GM19455 (cell line): ENCODE measurements around the gene TNFSF10.
"Not testable (repeated sequence)": the region's sequence is repeated elsewhere in the genome, so short reads cannot be mapped to it uniquely, and the experiment has no call there.

Source experiments
- ATAC-seq: cut with Tn5 transposase; IDR thresholded peaks from one replicate; pipeline ENCODE4 v1.9.1; 2021; ENCODE audit not compliant: unreplicated experiment

Gene TNFSF10

DNA sequence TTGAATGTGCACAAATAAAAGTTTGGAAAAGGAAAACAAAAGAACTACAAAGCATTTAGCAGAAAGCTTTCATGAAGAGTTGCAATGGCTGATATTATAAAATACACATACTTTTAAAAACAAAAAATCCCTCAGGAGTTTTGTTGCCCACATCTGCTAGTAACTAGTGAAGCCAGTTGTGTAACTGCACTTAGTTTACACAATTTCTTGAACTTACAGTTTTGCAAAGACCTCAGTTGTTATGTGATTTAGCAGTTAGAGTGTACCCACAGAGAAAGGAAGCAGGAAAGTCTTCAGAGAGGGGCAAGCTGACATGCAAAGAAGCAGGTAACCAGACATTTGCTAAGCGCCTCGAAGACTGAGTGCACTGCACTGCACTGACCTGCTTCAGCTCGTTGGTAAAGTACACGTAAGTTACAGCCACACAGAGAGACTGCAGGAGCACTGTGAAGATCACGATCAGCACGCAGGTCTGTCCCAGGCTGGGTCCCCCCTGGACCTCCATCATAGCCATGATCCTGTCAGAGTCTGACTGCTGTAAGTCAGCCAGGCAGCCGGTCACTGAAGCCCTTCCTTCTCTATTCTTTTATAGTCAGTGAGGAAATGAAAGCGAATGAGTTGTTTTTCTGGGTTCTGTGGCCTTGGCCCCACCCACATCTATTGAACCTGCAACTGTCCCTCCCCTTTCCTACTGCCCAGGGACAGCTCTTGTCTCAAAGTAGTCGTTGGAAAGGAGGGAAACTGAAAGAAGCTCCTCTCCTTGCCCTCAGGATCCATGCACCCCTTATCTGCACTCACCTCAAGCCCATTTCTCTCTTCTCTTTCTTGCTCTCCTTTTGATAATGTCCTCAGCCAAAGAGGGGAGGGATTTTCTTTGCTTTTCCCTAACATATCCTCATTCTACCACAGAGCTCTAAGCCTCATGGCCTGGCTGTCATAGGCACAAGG, at the start of gene TNFSF10:
Gene TNFSF10 (minus strand): TSS at position 560 of the 948 bp plus-strand sequence. CDS start 46 bp downstream, at position 514.
- ATAC-seq: peak; percentile 94

DNA sequence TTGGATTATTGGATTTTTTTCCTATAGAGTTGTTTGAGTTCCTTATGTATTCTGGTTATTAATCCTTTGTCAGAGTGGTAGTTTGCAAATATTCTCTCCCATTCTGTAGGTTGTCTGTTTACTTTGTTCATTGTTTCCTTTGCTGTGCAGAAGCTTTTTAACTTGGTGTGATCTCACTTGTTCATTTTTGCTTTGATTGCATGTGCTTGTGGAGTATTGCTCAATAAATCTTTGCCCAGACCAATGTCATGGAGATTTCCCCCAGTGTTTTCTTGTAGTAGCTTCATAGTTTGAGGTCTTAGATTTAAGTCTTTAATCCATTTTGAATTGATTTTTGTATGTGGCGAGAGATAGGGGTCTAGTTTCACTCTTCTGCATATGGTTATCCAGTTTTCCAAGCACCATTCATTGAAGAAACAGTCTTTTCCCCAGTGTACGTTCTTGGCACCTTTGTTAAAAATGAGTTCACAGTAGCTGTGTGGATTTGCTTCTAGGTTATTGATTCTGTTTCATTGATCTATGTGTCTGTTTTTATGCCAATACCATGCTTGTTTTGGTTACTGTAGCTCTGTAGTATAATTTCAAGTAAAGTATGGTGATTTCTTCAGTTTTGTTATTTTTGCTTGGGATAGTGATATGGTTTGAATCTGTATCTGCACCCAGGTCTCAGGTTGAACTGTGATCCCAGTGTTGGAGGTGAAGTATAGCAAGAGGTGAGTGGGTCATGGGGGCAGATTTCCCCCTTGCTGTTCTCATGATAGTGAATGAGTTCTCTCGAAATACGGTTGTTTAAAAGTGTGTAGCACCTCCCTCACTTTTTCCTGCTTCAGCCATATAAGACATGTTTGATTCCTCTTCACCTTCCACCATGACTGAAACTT, 46.1 kb upstream of the TNFSF10 start:
- ATAC-seq: no peak

DNA sequence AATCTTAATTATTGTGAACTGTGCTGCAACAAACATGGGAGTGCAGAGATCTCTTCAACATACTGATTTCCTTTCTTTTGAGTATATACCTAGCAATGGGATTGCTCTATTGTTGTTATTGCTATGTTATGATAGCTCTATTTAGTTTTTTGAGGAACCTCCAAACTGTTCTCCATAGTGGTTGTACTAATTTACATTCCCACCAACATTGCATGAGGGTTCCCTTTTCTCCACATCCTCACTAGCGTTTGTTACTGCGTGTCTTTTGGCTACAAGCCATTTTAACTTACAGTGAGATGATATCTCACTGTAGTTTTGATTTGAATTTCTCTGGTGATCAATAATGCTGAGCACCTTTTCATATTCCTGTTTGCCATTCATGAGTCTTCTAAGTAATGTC, 45.5 kb upstream of the TNFSF10 start:
- no peak for ATAC-seq

DNA sequence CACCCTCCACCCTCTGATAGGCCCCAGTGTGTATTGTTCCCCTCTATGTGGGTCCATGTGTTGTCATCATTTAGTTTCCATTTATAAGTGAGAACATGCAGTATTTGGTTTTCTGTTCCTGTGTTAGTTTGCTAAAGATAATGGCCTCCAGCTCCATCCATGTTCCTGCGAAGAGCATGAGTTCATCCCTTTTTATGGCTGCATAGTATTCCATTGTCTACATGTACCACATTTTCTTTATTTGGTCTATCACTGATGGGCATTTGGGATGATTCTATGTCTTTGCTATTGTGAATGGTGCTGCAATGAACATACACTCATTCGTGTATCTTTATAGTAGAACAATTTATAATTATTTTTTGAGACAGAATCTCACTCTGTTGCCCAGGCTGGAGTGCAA, 43.6 kb upstream of the TNFSF10 start:
- not testable (repeated sequence) for ATAC-seq

DNA sequence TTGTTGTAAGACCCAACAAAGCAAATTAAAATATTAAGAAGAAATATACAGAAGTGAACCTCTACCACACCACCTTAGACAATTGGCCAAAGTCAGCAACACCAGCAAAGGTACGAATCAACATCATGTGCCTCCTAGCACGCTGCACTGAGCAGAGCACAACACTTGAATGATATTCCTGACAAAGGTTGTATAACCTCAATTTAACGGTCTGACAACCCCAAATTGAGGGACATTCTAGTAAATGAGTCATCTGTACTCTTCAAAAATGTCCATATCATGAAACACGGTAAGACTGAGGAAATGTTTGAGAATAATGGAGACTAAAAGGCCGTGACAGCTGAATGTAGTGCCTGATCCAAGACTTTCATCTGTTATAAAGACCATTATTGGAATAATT, 41.3 kb upstream of the TNFSF10 start:
- no peak for ATAC-seq

DNA sequence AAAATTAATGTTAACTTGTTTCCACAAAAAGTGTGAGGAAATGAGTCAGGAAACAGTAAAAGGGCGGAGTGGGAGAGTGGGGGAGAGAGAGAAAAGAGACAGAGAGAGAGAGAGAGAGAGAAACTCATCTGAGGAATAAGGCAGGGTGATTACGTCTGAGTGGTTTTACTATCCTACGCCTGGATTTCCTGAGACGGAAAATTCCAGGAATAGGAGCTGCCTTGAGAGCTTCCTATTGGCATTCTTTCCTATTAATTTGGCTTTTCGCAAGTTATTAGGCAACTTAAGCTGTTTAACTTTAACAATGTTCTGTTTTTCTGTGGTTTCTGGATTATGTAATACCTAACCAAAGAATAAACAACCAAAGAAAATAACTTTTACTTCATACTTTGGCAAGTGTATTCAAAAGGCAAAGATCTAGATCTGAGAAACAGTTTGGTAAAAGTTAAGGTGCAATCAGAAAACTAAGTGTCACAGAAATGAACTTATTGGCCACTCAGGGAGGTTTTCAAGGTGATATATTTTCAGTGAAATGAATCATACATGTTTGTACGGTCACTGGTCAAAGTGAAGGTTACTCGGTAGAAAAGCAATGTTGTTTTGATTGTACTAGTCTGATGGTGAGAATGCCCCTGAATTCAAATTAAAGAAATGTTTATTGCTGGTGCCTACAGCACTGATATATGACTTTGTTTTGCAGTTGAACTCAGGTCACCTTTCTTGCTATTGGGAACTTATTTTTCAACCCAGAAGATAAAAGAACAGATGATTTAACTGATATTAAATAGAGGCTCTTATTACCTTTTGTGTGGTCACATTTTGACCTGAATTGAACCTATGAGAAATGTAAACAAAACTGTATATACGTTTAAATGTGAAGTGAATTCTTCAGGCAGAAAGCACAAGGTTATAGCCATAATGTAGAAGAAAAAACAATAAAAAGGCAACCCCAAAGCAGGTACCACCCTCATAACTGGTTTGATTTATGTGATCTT, 39.9 kb upstream of the TNFSF10 start:
- no peak for ATAC-seq

DNA sequence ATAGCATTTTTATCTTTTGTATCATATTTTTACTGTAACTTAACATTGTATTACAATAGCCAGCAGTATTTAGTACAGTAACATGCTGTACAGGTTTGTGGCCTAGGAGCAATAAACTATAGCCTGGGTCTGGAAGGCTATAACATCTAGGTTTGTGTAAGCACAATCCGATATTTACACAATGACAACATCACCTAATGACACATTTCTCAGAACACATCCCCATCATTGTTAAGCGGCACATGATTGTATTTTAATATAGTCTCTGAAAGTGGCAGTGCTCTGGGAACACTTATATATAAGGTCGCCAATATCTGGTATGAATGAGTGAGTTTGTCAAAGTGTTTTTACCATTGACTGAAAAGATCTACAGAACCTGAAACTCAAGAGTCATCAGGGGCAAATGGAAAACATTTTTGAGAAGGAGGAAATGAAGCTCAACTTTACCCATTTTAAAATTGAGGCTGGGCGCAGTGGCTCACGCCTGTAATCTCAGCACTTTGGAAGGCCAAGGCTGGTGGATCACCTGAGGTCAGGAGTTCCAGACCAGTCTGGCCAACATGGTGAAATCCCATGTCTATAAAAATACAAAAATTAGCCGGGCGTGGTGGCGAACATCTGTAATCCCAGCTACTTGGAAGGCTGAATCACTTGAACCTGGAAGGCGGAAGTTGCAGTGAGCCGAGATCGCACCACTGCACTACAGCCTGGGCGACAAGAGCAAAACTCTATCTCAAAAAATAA, 38.8 kb upstream of the TNFSF10 start:
- no peak for ATAC-seq

DNA sequence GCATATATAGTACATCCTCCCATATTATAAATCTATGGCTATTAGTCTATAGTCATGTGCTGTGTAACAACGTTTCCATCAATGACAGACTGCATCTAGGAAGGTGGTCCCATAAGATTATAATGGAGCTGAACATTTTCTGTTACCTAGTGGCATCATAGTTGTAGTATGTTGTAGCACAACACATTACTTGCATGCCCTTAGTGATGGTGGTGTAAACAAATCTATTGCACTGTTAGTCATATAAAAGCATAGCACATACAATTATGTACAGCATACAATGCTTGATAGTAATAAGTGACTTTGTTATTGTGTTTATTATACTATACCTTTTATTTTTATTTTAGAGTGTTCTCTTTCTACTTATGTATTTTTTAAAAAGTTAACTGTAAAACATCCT, 37.4 kb upstream of the TNFSF10 start:
- ATAC-seq: no peak

DNA sequence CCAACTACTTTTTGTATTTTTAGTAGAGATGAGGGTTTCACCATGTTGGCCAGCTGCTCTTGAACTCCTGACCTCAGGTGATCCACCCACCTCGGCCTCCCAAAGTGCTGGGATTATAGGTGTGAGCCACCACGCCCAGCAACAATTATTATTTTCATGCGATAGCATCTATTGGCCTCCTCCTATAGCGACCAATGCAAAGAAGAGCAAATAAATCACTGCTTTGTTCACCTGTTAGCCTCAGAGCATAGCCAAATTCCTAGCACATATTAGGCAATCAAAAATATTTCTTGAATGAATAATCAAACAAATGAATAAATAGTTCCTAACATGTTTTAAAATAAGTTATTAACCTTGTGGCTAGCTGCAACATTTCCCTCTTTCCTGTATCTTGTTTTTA, 36.8 kb upstream of the TNFSF10 start:
- no peak for ATAC-seq

DNA sequence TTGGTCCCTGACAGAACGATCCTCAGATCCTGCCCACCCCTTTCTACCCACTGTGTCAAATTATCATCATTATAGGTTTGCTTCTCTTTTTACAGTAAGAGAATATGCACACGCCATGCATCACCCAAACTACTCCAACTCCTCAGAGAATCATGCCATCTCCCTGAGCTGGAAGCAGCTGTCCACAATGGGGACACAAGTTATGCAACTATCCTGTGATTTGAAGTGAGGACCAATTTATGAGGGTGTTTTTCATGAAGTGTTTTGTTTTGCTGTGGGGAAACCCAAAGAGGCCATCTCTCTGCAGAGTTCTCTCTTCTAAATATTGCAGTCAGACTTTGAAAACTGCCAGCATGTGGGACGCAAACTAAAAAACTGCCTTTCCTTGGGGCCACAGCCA, 35.8 kb upstream of the TNFSF10 start:
- no peak for ATAC-seq

DNA sequence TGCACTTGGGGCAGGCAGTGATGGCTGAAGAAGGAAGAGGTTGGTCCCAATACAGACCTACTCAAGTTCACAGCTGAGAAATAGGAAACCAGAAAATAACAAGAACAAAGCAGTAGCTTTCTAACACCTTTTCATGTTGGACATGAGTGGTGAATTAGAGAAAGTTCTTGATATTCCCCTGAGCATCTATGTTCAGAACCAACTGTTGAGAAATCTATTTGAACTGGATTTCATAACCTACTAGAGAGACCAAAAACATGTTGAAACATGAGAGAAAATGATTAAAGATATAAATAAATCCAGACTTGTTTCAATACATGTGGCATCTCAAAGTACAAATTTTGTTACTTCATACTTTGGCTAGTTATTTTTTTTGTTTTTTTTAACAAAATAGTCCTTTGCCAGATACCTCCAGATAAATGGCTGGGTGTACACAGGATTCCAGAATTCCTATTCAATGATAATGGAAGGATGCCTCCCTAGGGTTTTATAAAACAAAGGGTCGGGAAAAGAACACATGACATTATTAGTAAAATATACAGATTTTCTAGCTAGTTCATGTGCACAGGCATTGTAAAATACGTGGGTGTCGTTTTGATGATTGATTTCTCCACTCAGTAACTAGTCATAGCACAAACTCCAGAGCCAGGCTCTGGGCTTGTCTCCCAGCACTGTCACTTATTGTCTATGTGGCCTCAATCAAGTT, 34.4 kb upstream of the TNFSF10 start:
- ATAC-seq: no peak

DNA sequence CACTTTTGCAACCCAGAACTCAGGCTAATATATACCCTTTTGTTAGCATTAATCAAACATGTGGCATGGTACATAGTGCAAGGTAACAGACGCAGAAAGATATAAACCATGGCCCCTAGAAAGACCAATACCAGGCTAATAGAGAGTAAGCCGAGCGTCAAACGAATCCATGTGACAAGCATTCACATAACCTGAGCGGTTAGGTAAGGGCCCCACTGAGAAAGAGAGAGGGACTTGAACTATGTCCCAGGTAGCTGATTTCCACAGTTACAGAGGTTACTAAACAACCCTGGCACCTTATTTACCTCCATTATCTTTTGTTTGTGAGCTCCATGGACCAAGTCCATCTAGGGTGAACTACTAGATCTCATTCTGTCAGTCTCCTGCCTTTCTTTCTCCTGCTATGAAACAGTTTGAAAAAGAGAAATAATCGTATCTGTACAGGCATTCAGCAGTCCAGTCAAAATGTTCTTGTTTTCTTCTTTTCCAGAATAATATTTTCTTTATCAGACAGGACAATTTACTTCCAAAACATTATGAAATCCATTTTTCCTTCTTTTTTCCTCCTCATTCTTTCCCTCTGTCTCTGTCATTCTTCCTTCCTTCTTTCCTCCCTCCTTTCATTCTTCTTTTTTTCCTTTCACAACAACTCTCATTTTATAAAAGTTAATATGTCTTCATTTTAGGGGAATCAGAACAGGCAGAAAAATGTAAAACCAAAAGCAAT, 30.5 kb upstream of the TNFSF10 start:
- no peak for ATAC-seq

DNA sequence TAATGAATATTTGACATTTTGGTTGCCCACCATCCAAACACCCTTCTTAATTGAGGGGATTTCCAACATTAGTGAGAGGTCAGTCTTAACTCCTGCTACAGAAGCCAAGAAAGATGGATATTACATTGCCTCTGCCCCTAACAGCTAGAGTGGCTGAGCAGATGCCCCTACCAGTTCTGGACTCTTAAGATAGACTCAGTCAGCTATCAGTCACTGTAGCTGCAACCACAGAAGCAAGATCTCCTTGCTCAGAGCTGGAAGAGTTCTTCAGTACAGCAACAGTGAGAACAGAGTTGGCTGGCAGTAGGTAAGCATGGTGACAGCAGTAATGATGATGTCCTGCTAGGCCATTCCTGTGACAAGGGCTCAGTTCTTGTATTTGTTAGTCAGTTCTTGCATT, 29.4 kb upstream of the TNFSF10 start:
- no peak for ATAC-seq

DNA sequence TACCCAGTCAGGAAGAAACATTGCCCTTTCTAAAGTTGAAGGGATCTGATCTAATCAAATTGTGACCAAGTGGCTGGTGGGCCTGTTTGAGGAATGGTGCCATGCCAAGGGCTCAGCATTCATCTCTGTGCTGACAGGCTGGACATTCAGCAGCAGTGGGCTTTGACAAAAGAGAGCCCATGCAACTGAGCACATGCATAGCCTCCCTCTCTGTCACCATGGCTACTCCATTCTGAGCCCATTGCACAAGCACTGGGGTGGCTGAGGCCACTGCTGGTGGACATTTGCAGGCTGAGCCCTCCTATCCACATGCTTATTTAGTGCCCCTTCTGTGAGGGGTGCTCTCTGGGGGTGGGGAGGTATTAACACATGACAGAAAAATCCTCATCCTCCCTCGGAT, 28.6 kb upstream of the TNFSF10 start:
- ATAC-seq: no peak

DNA sequence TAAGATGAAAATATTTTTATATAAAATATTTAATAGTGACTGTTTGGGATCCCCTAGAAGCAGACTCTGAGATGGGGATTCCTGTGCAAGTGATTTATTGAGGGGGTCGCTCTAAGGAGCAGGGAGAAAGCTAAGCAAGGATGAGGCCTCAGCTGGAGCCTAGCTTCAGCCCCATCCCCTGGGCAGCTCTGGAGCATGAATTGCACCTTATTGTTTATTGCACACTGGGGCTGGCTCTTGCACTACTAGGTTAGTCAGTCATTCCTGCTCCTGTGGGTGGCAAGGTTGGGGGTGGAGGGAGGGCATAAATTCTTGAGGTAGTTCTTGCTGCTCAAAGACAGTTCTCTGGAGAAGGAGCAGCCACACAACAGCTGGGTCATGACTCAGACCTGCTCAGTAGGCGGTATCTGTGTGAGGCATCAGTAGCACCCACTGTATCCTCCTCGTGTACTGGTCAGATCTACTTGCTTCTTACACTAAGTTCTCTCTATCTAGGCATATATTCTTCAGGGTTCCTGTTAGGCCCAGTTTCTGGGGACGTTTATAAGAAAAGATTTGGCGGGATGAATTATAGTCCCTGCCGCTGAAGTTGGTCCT, 27.2 kb upstream of the TNFSF10 start:
- no peak for ATAC-seq

DNA sequence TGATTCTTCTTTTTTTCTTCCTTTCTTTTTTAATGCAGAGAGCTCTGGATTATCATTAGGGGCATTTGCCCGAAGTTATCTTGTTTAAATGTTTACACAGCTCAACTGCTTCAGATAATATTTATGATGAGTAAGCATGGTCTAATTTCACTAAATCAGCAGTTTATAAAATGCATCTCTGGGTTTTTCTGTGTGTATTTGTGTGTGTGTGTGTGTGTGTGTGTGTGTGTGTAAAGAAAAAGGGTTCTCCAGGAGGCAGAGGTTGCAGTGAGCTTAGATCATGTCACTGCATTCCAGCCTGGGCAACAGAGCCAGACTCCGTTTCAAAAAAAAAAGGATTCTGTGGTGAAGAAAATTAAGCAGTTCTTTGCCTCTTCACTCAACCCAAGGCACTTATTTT, 25.9 kb upstream of the TNFSF10 start:
- ATAC-seq: no peak

DNA sequence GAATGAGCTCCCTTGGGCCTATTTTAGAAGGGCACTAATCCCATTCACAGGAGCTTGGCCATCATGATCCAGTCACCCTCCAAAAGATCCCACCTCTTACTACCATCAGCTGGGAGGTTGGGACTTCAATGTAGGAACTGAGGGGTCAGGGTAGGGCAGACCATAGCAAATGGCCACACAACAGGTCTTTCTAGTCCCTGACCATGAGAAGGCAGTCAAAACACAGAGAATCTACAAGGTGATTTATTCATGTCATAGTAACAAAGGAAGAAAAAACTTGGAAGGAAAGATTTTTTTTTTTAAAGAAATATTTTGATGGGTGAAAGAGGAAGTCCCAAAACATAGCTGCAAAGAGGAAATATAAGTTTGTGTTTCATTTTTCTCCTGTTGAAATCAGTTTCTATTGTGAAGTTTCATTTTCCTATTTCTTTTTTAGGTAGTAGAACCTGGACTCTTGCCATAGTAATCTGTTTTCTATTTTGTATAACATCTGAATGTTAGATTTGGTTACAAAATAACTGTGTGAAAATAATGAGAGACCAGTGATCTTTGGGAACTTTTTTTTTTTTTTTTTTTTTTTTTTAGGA, 23.5 kb upstream of the TNFSF10 start:
- no peak for ATAC-seq

DNA sequence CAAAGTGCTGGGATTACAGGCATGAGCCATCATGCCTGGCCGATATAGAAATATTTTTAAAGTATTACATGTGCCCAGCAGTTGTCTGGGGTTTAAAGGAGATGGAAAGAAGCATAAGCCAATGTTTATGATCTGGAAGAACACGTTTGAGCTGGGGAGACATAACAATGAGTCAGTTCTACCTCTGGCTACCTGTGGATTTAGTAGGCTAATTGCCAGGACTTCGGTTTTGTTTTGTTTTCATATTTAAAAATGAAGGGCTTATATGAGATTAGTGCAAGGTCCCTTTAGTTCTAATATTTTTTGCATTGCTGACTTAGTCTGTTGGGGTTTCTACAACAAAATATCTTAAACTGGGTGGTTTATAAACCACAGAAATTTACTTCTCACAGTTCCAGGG, 22.9 kb upstream of the TNFSF10 start:
- ATAC-seq: no peak
